IPS DF 4.7 (cell line): ENCODE data around the gene ABCC10.
A peak's percentile ranks its signal among the peaks of the same experiment; 100 is the strongest.

Experiments used
- DNase-seq: peaks from one replicate; pipeline ENCODE4 v3.0.0-alpha.2; 2013; ENCODE audit warnings: low spot score; ENCODE audit errors: extremely low read depth

Gene ABCC10

GRCh38 chr6:43468748-43469681, 41.7 kb downstream of the ABCC10 start:
- no peak for DNase-seq

GRCh38 chr6:43469947-43470346, 42.6 kb downstream of the ABCC10 start:
- no peak for DNase-seq

GRCh38 chr6:43471399-43471798, 44.1 kb downstream of the ABCC10 start:
- DNase-seq = no peak

GRCh38 chr6:43472515-43472914, 45.2 kb downstream of the ABCC10 start:
- DNase-seq = no peak

GRCh38 chr6:43475516-43475915, 48.2 kb downstream of the ABCC10 start:
- no peak for DNase-seq

GRCh38 chr6:43476746-43477145, 49.4 kb downstream of the ABCC10 start:
- no peak for DNase-seq

GRCh38 chr6:43477235-43478007, 50.1 kb downstream of the ABCC10 start, which contains the start of gene TJAP1:
TJAP1 (plus strand) TSS chr6:43477570; CDS start chr6:43499002, 21,432 bp downstream.
- peak; percentile 58 for DNase-seq

GRCh38 chr6:43478008-43478372, 50.6 kb downstream of the ABCC10 start:
- no peak for DNase-seq

- no peak for DNase-seq
Observed at GRCh38 chr6:43481075-43481474, 53.7 kb downstream of the ABCC10 start.

GRCh38 chr6:43481591-43482236, 54.4 kb downstream of the ABCC10 start:
- no peak for DNase-seq

GRCh38 chr6:43488667-43489276, 61.4 kb downstream of the ABCC10 start:
- no peak for DNase-seq

- no peak for DNase-seq
Observed at GRCh38 chr6:43489277-43490072, 62.1 kb downstream of the ABCC10 start.

- DNase-seq = no peak
Observed at GRCh38 chr6:43490523-43490939, 63.2 kb downstream of the ABCC10 start.

GRCh38 chr6:43491750-43492661, 64.7 kb downstream of the ABCC10 start:
- DNase-seq = no peak

GRCh38 chr6:43492673-43493072, 65.3 kb downstream of the ABCC10 start:
- no peak for DNase-seq

- no peak for DNase-seq
Observed at GRCh38 chr6:43493230-43493629, 65.9 kb downstream of the ABCC10 start.

GRCh38 chr6:43493833-43494232, 66.5 kb downstream of the ABCC10 start:
- no peak for DNase-seq

- DNase-seq = no peak
Observed at GRCh38 chr6:43494321-43494720, 67.0 kb downstream of the ABCC10 start.

- DNase-seq = no peak
Observed at GRCh38 chr6:43494766-43495165, 67.4 kb downstream of the ABCC10 start.
